Sigmoid colon (tissue), 7 donors: ENCODE measurements around the gene EBPL. TPM values are rescaled to one million over a fixed set of nuclear protein-coding genes. Genes with fewer than 3 reads are reported as not detected.

Source experiments
- DNase-seq: peaks from one replicate; pipeline ENCODE4 v3.0.0-alpha.2; 2019
- H3K27ac ChIP-seq, 4 donors: fragments of 200-600 bp; sonication (generic); one replicate each; pipeline ENCODE4 v1.5.1; 2016 to 2019; ENCODE audit warnings: mild to moderate bottlenecking in 1 of 4
- H3K27me3 ChIP-seq, 3 donors: fragments of 200-600 bp; sonication (generic); one replicate each; pipeline ENCODE4 v1.5.1; 2019; ENCODE audit warnings: mild to moderate bottlenecking in 1 of 3
- H3K36me3 ChIP-seq, 4 donors: fragments of 200-600 bp; sonication (generic); one replicate each; pipeline ENCODE4 v1.5.1; 2016 to 2019
- H3K4me1 ChIP-seq, 4 donors: fragments of 200-600 bp; sonication (generic); one replicate each; pipeline ENCODE4 v1.5.1; 2017 to 2019
- H3K4me3 ChIP-seq, 4 donors: fragments of 200-600 bp; sonication (generic); one replicate each; pipeline ENCODE4 v1.5.1; 2017 to 2019; ENCODE audit warnings: mild to moderate bottlenecking in 2 of 4, moderate library complexity in 1 of 4
- H3K9me3 ChIP-seq, 4 donors: fragments of 200-600 bp in 3 of 4; sonication (generic) in 3 of 4; one replicate each; pipeline versions ENCODE4 v1.5.1 to v1.6.1; 2013 to 2019
- CTCF ChIP-seq, 4 experiments: fragments of 450-650 bp in 3 of 4; fragments of 200-600 bp in 1 of 4; IDR thresholded peaks; one replicate each; pipeline ENCODE4 v1.5.1; 2016 to 2019; ENCODE audit warnings: antibody characterized with exemption in 4 of 4, mild to moderate bottlenecking in 3 of 4, moderate library complexity in 2 of 4
- EP300 ChIP-seq, 4 donors: sonication (generic); formaldehyde crosslinking; IDR thresholded peaks; one replicate each; pipeline ENCODE4 v1.6.1; 2017; ENCODE audit warnings: antibody characterized with exemption in 4 of 4
- POLR2A ChIP-seq, 2 donors: fragments of 450-650 bp; IDR thresholded peaks; one replicate each; pipeline ENCODE4 v1.6.1; 2016; ENCODE audit warnings: antibody characterized with exemption in 2 of 2, mild to moderate bottlenecking in 2 of 2, moderate library complexity in 2 of 2
- POLR2AphosphoS5 ChIP-seq, 4 donors: sonication (generic); formaldehyde crosslinking; IDR thresholded peaks; one replicate each; pipeline ENCODE4 v1.6.1; 2017; ENCODE audit warnings: antibody characterized with exemption in 4 of 4
- WGBS, 2 donors: extraction: QIAGEN DNeasy Blood & Tissue Kit; methylation state at CpG; one replicate each; pipeline ENCODE4 v1.1.7; 2013; 5-methylcytosine and 5-hydroxymethylcytosine counted together
- intact Hi-C: fragments of 100-400 bp; cut with DNase I; formaldehyde crosslinking; loops from one replicate; pipeline ENCODE4 v1.15.1; 2023
- polyA plus RNA-seq, 3 donors: library from polyadenylated mRNA; stranded (reverse); fragments of 200-250 nt; gene quantifications; one replicate each; pipeline ENCODE4 v1.2.3, GENCODE V29; 2013
- total RNA-seq, 4 donors: library from RNA; depleted of rRNA; stranded (reverse); fragments of >200 nt; gene quantifications; one replicate each; pipeline ENCODE4 v1.1.0, GENCODE V29; 2016
- donor health status: healthy with polysubstance abuse.
- donor health status: Bipolar disorder and iron deficiency.
- donor health status: healthy.

Gene EBPL
- total and polyA plus RNA-seq, 7 donors, result 22.4 to 75.9 (median 53.2) TPM

- H3K36me3 ChIP-seq, result no peaks in the 10 kb centered on the region
- H3K4me1 ChIP-seq, result no peaks in the 10 kb centered on the region
- H3K9me3 ChIP-seq, result no peaks in the 10 kb centered on the region
- intact Hi-C loops, result no loop called here
- TF ChIP-seq CTCF (IDR thresholded peaks at IDR 0.05) (no peak), POLR2A (IDR thresholded peaks at IDR 0.05) (no peak), EP300 (IDR thresholded peaks at IDR 0.05) (no peak), POLR2AphosphoS5 (IDR thresholded peaks at IDR 0.05) (no peak)
- WGBS, 2 donors, result 96 to 97% methylated on average over 48 of the region's 48 CpGs
- DNase-seq, result no peak
- H3K27ac ChIP-seq, result no peak overlapping the region
- H3K27me3 ChIP-seq, result no peaks in the 10 kb centered on the region
- no peak overlapping the region for H3K4me3 ChIP-seq
Measured at GRCh38 chr13:49678191-49678914, 12.9 kb downstream of the EBPL start.

GRCh38 chr13:49676581-49677298 lies 14.5 kb downstream of the EBPL start:
- no peak for TF ChIP-seq POLR2AphosphoS5 (IDR thresholded peaks at IDR 0.05)
- TF ChIP-seq EP300 (IDR thresholded peaks at IDR 0.05), result no peak
- no peak for TF ChIP-seq POLR2A (IDR thresholded peaks at IDR 0.05)
- TF ChIP-seq CTCF (IDR thresholded peaks at IDR 0.05), result no peak
- Histone ChIP-seq H3K4me1 (no peaks in the 10 kb centered on the region), H3K4me3 (no peak overlapping the region), H3K36me3 (no peaks in the 10 kb centered on the region), H3K27me3 (no peaks in the 10 kb centered on the region), H3K9me3 (no peaks in the 10 kb centered on the region), H3K27ac (no peak overlapping the region)
- DNase-seq, result no peak
- WGBS, 2 donors, result 46 to 86% methylated on average over 6 of the region's 6 CpGs
- intact Hi-C loops, result no loop called here

- Histone ChIP-seq H3K36me3 (peaks cover 0 to 18% (median 2%) of the 10 kb centered on the region in 4 donors), H3K27me3 (no peaks in the 10 kb centered on the region), H3K27ac (no peak overlapping the region), H3K4me3 (no peak overlapping the region), H3K9me3 (no peaks in the 10 kb centered on the region), H3K4me1 (peaks cover 0 to 6% (median 0%) of the 10 kb centered on the region in 4 donors)
- WGBS, 2 donors, result 73 to 82% methylated on average over 5 of the region's 5 CpGs
- TF ChIP-seq POLR2AphosphoS5 (IDR thresholded peaks at IDR 0.05) (no peak), POLR2A (IDR thresholded peaks at IDR 0.05) (no peak), EP300 (IDR thresholded peaks at IDR 0.05) (no peak), CTCF (IDR thresholded peaks at IDR 0.05) (no peak)
- intact Hi-C loops, result loop anchor here (2.0 kb wide), 1 partner anchor 178 kb away; no protein-coding TSS in a partner anchor
- no peak for DNase-seq
Measured at GRCh38 chr13:49670828-49671227, 20.5 kb downstream of the EBPL start.

GRCh38 chr13:49669735-49670309 lies 21.5 kb downstream of the EBPL start:
- TF ChIP-seq CTCF (IDR thresholded peaks at IDR 0.05) (peak; percentile 38 to 64 (median 50)), EP300 (IDR thresholded peaks at IDR 0.05) (no peak)
- WGBS, 2 donors, result 32 to 64% methylated on average over 5 of the region's 5 CpGs
- H3K27me3 ChIP-seq, result no peaks in the 10 kb centered on the region
- peak; percentile 73 for DNase-seq
- no peaks in the 10 kb centered on the region for H3K9me3 ChIP-seq
- peaks cover 0 to 6% (median 0%) of the 10 kb centered on the region in 4 donors for H3K4me1 ChIP-seq
- no peak overlapping the region for H3K27ac ChIP-seq
- H3K4me3 ChIP-seq, result no peak overlapping the region
- H3K36me3 ChIP-seq, result peaks cover 0 to 19% (median 2%) of the 10 kb centered on the region in 4 donors
- intact Hi-C loops, result loop anchor here (2.0 kb wide), 1 partner anchor 179 kb away; no protein-coding TSS in a partner anchor
